K562 (cell line): ENCODE results near the gene LATS1. TPM values are rescaled to one million over a fixed set of nuclear protein-coding genes. Genes with fewer than 3 reads are reported as not detected.
A peak's percentile ranks its signal among the peaks of the same experiment; 100 is the strongest.

ENCODE experiments used
- BMI1 ChIP-seq: fragments of 150-350 bp; IDR thresholded peaks from 2 replicates; pipeline ENCODE4 v1.6.1; 2014; ENCODE audit warnings: low read length
- CREB1 ChIP-seq, 2 experiments: sonication (generic) in 1 of 2; formaldehyde crosslinking in 1 of 2; IDR thresholded peaks; 2 replicates each; pipeline versions ENCODE4 v1.6.1 to v1.8.0; 2012 to 2022; ENCODE audit warnings: inconsistent platforms in 1 of 2, mild to moderate bottlenecking in 1 of 2, missing genetic modification reagents in 1 of 2, moderate library complexity in 1 of 2
- CSDE1 ChIP-seq, 2 experiments: fragments of 450-650 bp; IDR thresholded peaks; 2 replicates each; pipeline ENCODE4 v1.6.1; 2016; ENCODE audit warnings: mild to moderate bottlenecking in 1 of 2
- ELF1 ChIP-seq: fragments of 200-800 bp; sonication (Bioruptor generic); IDR thresholded peaks from 2 replicates; pipeline ENCODE4 v1.6.1; 2016; ENCODE audit warnings: missing genetic modification characterization, missing compliant biosample characterization
- L3MBTL2 ChIP-seq: fragments of 450-650 bp; IDR thresholded peaks from 2 replicates; pipeline ENCODE4 v1.6.1; 2016; ENCODE audit warnings: mild to moderate bottlenecking, moderate library complexity
- NKRF ChIP-seq: fragments of 450-650 bp; IDR thresholded peaks from 2 replicates; pipeline ENCODE4 v1.6.1; 2016; ENCODE audit warnings: borderline replicate concordance
- NR4A1 ChIP-seq, 2 experiments: fragments of 250-450 bp in 1 of 2; fragments of 450-650 bp in 1 of 2; sonication (Bioruptor Pico) in 1 of 2; IDR thresholded peaks; 2 replicates each; pipeline versions ENCODE4 v1.4.0 to v1.6.1; 2016 to 2020; ENCODE audit warnings: mild to moderate bottlenecking in 2 of 2, missing compliant biosample characterization in 1 of 2, missing genetic modification characterization in 1 of 2, moderate library complexity in 1 of 2
- RHOXF2B ChIP-seq: fragments of 250-450 bp; sonication (Bioruptor Pico); conservative IDR thresholded peaks from 2 replicates; pipeline ENCODE4 v1.5.1; 2021
- SIX5 ChIP-seq, 2 experiments: IDR thresholded peaks; 2 replicates each; pipeline ENCODE4 v1.6.1; 2011; ENCODE audit warnings: low read length in 2 of 2, borderline replicate concordance in 1 of 2, low read depth in 1 of 2, mild to moderate bottlenecking in 1 of 2, moderate library complexity in 1 of 2; ENCODE audit not compliant: insufficient read depth in 1 of 2
- THAP7 ChIP-seq: fragments of 250-450 bp; sonication (Bioruptor Pico); IDR thresholded peaks from 2 replicates; pipeline ENCODE4 v1.5.0; 2021
- THRA ChIP-seq: fragments of 450-650 bp; IDR thresholded peaks from 2 replicates; pipeline ENCODE4 v1.6.1; 2017; ENCODE audit warnings: mild to moderate bottlenecking, moderate library complexity
- TOE1 ChIP-seq, 2 experiments: fragments of 450-650 bp in 1 of 2; sonication (generic) in 1 of 2; formaldehyde crosslinking in 1 of 2; IDR thresholded peaks; 2 replicates each; pipeline versions ENCODE4 v1.7.1 to v1.8.0; 2016 to 2022; ENCODE audit warnings: borderline replicate concordance in 2 of 2, mild to moderate bottlenecking in 2 of 2, antibody characterized with exemption in 1 of 2, inconsistent platforms in 1 of 2, low read depth in 1 of 2, missing genetic modification reagents in 1 of 2, moderate library complexity in 1 of 2
- TRIM24 ChIP-seq, 2 experiments: fragments of 450-650 bp; IDR thresholded peaks; 2 replicates each; pipeline ENCODE4 v1.6.1; 2016
- ZBTB33 ChIP-seq: sonication (generic); formaldehyde crosslinking; IDR thresholded peaks from 2 replicates; pipeline ENCODE4 v1.8.1; 2023; ENCODE audit warnings: mild to moderate bottlenecking, missing genetic modification reagents
- ZNF586 ChIP-seq: fragments of 450-650 bp; formaldehyde crosslinking; conservative IDR thresholded peaks from 2 replicates; pipeline ENCODE4 v1.4.0; 2020; ENCODE audit warnings: mild to moderate bottlenecking, moderate library complexity
- ZNF655 ChIP-seq: fragments of 250-450 bp; sonication (Bioruptor Pico); IDR thresholded peaks from 2 replicates; pipeline ENCODE4 v1.5.0; 2021
- polyA plus RNA-seq, 8 experiments: library from polyadenylated mRNA; depleted of rRNA in 4 of 8; stranded (reverse) in 5 of 8; unstranded in 3 of 8; fragments of >200 nt; fragmentation: Nextera tagmentation in 2 of 8; fragmentation: Illumina TruSeq in 1 of 8; extraction: Ambion mirVana in 2 of 8; extraction: Trizol in 1 of 8; gene quantifications; 2 replicates each; pipeline versions ENCODE4 v1.2.1 to v1.2.3, GENCODE V29; 2011 to 2014; ENCODE audit warnings: inconsistent platforms in 1 of 8, missing spikeins in 1 of 8
- total RNA-seq, 7 experiments: library from RNA; depleted of rRNA in 6 of 7; stranded (reverse); fragments of >200 nt in 6 of 7; fragmentation: Illumina TruSeq in 2 of 7; extraction: Trizol in 2 of 7; gene quantifications; 2 replicates each; pipeline versions ENCODE4 v1.2.1 to v1.2.3, GENCODE V29; 2011 to 2021; ENCODE audit warnings: low replicate concordance in 1 of 7

The LATS1 gene
- total and polyA plus RNA-seq, 9 of the 15 experiments (the other 6 are each of a cell fraction or from before 2014, with no cell fraction given) = 5.0 to 36.3 (median 18.4) TPM

GRCh38 chr6:149746147-149746946 lies 28.4 kb upstream of the LATS1 start, which contains the start of gene NUP43 (continued):
- TF ChIP-seq ZBTB33 = peak; percentile 37
- no peak for TF ChIP-seq THAP7 (CRISPR knock-in tag)
- peak; percentile 89 for TF ChIP-seq TOE1 (IDR thresholded peaks at IDR 0.05; ENCODE audit: borderline replicate concordance)
- no peak for TF ChIP-seq TOE1 (CRISPR knock-in tag; IDR thresholded peaks at IDR 0.05; ENCODE audit: borderline replicate concordance, low read depth)
- no peak for TF ChIP-seq RHOXF2B (CRISPR knock-in tag)
- no peak for TF ChIP-seq BMI1
- TF ChIP-seq NR4A1 (CRISPR knock-in tag; IDR thresholded peaks at IDR 0.05) = no peak
- TF ChIP-seq NR4A1 (tag; IDR thresholded peaks at IDR 0.05) = no peak
- TF ChIP-seq ZNF655 (CRISPR knock-in tag) = no peak
- TF ChIP-seq NKRF = peak; percentile 72
- TF ChIP-seq CSDE1 (IDR thresholded peaks at IDR 0.05) = no peak
- TF ChIP-seq ZNF586 = no peak
- no peak for TF ChIP-seq SIX5 (IDR thresholded peaks at IDR 0.05; ENCODE audit: borderline replicate concordance in 1 of 2, insufficient read depth in 1 of 2, low read depth in 1 of 2, low read length in 2 of 2)
- no peak for TF ChIP-seq ELF1 (tag)
- no peak for TF ChIP-seq TRIM24 (IDR thresholded peaks at IDR 0.05)
- TF ChIP-seq L3MBTL2 = peak; percentile 76
- TF ChIP-seq THRA = no peak
- TF ChIP-seq CREB1 (IDR thresholded peaks at IDR 0.05) = peak; percentile 52; the same call in 1 of the 2 replicates
- peak; percentile 73 for TF ChIP-seq CREB1 (CRISPR knock-in tag; IDR thresholded peaks at IDR 0.05)
